Measurements from ENCODE around the gene UBE2H.
"Not testable (repeated sequence)": the region's sequence is repeated elsewhere in the genome, so short reads cannot be mapped to it uniquely, and the experiment has no call there.

Gene UBE2H

DNA sequence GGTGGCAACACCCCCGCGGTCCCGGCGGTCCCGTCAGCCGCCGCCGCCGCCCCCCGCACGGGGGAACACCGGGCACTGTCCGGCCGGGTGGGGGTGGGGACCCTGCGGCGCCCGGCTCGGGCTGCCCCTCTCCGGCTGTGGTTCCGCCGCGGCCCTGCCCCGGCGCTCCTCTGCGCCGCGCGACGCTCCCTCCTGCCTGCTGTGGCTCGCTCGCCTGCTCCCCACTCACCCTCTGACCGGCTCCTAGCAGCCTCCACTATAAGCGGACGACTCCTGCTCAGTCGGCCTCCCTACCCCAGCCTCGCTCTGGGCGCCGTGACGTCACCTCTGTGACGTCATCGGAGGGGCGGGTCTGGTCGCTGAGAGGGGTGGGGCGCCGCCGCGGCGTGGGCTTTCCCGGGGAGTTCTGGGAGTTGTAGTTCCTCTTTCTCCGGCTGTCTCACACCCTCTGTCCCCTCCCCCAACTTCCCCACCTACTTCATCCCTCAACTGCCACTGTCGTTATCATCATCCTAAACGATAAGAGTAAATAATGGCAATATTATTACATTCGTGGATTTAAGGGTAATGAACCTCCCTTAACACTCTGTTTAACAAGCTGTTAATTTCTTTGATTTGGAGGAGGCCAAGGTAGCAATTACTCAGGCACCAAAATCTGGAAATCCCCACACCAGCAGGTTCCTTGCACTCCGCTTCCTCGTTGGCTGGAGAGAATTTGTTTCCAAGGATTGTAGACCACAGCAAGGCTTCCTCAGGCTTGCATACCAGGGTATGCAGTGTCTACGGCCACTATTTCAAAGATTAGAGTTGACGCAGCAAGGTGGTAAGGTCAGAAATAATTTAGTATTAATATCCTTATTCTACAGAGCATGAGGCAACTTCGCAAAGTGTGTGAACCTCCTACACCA, at the start of gene UBE2H:
UBE2H (minus strand) TSS at position 308 of the 908 bp plus-strand sequence. CDS start 405 bp downstream, outside the sequence.
- peak; percentile 95 for DNase-seq

DNA sequence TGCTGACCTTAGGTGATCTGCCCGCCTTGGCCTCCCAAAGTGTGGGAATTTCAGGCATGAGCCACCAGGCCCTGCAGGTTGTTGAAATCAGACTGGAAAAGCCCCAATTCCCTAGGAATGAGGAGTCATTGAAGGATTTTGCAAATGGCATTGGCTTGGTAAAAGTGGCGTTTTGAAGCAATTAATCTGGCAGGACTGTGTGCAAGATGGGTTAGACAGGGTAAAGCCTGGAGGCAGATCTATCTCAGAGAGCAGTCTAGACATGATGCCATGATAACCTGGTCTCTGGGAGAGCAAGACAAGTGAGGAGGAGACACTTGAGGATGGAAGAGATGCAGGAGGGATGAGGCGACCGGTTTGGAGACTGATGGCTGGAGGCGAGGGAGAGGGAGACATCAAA, 45.7 kb upstream of the UBE2H start:
- DNase-seq, result no peak

DNA sequence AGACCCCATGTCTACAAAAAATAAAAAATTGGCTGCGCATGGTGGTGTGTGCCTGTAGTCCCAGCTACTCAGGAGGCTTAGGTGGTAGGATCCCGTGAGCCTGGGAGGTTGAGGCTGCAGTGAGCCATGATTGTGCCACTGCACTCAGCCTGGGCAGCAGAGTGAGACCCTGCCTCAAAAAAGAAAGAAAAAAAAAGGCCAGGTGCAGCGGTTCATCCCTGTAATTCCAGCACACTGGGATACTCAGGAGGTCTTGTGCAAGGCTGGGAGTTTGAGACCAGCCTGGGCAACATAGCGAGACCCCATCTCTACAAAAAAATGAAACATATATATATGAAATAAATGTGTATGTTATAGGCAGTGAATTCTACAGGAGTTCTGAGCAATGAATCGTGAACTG, 44.5 kb upstream of the UBE2H start:
- DNase-seq, result no peak

DNA sequence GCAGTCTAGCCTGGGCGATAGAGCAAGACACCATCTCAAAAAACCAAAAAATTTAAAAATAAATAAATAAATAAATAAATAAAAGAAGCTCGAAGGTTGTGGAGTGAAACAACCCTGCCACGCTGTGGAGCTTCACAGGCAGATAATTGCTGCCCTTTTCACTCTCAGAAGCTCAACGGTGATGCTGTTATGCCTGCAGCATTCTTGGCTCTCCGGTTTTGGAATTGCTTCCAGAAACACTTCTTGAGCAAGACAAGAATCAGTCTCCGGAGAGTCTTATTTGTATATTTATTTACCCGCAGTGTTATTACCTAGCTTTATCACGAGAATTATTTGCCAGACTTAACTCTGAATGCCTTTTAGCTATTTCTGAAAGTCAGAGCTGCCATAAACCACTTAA, 40.5 kb upstream of the UBE2H start:
- no peak for DNase-seq

DNA sequence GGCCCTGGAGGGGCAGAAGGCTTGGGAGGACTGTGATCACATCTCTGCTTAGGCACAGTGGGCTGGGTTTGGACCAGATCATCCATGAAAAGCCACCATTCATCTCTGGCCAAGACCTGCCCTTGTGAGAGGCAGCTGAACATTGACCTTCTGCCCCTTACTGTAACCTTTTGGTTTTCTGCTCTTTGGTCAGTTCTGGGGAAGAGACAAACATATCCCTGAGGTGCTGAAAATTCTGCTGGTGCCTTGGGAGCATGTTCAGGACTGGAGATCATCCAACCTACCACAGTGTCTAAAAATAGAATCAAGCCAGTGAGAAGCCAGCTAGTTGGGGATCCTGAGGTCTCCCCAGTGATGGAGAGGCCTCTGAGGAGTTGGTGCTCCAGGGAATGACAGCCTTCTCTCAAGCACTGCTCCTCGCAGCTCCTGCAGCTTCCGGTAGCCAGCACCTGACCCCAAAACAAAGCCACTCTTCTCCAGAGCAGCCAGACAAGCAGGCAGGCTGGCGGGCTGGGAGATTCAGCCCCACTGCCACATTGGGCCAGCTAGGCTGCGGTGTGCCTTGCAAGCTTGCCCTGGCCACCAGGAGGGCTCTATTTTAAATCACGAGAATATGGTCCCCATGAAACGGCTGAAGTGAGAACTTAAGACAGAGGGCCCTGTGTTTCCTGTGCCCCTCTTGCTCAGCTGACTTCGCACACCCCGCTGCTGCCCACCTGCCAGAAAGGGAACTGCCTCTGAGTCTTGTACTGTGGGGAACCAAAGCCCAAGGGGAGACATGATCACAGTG, 37.8 kb upstream of the UBE2H start:
- DNase-seq, result no peak

DNA sequence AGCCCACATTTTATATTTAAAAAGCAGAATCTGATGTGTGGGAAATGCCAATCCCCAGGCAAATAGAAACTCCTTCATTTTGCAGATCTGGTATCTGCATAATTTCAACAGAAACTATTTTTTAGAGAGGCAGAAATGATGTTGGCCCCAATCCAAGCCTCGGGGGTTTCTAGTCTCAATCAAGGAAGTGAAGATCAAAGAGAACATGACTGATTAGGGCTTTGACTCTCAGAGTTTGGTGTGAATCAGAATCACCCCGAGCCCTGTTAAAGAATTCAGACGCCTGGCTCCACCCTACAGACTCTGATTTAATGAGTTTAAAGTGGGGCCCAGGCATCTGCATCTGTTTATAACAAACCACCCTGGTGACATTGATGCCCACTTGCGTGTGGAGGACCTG, 36.7 kb upstream of the UBE2H start:
- DNase-seq, result peak; percentile 15

DNA sequence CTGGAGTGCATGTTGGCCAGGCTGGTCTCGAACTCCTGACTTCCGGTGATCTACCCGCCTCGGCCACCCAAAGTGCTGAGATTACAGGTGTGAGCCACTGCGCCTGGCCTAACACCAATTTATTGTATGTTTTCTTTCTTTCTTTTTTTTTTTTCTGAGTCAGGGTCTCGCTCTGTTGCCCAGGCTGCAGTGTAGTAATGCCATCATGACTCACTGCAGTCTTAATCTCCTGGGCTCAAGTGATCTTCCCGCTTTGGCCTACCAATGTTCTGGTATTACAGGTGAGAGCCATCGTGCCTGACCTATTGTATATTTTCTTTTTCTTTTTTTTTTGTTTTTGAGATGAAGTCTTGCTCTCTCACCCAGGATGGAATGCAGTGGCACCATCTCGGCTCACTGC, 33.8 kb upstream of the UBE2H start:
- no peak for DNase-seq

DNA sequence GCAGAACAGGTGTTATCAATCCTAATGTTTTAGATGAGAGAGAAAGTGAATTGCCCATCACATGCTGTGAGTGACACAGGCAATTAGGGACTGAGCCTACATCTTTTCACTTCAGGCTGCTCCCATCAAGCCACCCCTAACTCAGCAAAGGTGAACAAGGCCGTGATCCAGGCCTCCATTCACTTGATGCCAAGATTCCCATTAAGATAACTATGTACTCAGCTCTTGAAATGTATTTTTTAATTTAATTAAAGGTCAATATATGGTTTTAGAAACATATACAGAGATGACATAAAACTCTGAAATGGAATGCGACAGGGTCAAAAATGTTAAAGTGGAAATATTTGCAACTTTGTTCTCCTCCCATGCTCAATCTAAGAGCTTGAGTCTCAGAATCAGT, 27.9 kb upstream of the UBE2H start:
- DNase-seq, result no peak

DNA sequence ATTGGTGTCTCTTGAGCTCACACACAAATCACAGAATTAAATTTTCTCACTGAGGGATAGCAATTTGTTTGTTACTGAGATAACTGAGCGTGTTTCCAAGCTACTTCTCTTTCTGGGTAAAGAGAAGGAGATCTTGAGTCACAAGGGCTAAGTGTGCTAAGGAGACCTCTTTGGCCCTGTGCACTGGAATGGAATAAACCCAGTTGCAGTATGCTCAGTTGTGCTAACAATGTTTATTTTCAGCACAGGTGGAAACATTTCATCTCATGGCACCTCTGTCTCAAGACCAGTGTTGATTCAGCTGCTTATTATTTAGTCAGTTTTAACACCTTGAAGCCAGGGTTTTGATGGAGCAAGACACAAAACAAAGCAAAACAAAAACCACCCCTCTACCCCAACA, 22.5 kb upstream of the UBE2H start:
- no peak for DNase-seq

DNA sequence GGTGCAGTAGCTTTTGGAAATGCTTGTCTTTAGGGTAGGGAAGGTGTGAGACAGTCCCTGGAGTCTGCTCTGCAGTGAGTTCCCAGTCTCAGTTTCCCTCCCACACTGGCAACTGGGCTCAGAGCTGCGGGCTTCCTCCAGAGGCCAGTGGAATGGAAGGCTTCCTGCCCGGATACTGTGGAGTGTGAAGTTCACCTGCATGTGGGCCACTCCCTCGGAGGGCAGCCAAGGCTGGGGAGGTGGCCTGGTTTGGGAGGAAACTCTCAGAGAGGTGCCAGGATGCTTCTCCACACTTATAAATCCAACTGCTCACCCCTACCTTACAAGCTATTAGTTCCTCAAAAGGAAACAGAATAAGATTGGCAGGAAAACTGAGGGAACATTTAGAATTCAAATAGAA, 18.1 kb upstream of the UBE2H start:
- no peak for DNase-seq

DNA sequence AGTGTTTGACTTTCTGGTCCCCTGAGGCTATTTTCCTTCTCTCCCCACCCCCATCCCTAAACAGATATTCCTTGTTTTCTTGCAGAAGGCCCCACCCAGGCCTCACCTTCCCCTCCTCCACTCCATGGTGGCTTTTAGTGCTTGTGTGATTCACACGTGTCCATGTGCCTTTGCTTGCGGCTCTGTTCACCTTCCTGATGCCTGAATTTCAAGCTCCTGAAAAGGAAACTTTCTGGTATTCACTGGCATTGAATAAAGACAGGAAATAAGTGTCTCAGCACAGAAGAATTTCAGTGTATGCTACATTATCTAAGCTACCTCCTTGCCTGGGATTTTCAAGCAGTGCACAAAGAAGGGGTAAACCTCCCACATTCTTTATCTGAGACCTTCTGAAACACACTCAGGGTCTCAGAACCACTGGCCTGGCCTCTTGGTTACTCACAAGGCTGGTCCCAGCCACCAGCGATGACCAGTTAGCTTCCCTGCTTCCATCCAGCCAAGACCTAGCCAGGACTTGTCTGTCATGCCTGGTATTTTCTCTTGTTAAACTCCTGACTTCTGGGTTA, 17.2 kb upstream of the UBE2H start:
- no peak for DNase-seq

DNA sequence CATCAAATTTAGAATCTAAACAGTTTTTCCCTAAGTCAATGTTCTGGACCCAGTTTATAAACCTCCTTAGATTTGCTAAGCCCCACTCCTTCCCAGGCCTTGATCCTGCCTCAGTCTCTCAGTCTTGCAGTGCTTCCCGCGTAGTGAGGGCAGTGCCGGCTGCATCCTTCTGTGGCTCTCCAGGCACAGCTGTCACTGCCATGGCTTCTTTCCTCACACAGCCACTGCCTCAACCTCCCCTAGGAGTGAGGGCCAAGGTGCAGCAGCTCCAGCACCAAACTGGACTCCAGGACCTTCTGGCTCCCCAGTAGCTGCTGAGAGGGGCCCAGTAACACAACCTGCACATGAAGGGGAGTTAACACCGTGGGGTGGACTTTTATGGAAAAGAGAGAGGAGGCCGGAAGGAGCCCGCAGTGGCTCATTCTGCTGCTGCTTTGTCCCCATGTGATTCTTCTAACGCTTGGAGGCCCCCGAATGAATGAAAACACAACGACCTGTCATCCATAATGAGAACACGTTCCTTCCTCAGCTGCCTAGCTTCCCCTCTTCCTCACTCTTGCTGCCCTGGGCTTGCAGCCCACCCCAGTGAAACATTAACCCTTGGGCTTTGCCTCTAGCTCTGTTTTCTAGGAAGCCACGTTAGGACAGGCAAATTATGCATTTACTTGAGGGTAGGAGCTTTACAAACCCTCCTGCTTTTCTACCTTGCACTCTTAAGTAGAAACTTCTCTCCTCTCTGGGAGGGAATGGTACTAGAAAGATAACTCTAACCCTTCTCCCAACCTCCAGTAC, 16.0 kb upstream of the UBE2H start:
- DNase-seq, result no peak

DNA sequence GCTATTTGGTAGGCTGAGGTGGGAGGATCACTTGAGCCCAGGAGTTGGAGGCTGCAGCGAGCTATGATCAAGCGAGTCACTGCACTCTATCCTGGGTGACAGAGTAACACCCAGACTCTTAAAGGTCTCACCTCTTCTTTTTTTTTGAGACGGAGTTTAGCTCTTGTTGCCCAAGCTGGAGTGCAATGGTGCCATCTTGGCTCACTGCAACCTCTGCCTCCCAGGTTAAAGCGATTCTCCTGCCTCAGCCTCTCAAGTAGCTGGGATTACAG, 7.4 kb upstream of the UBE2H start:
- not testable (repeated sequence) for DNase-seq

DNA sequence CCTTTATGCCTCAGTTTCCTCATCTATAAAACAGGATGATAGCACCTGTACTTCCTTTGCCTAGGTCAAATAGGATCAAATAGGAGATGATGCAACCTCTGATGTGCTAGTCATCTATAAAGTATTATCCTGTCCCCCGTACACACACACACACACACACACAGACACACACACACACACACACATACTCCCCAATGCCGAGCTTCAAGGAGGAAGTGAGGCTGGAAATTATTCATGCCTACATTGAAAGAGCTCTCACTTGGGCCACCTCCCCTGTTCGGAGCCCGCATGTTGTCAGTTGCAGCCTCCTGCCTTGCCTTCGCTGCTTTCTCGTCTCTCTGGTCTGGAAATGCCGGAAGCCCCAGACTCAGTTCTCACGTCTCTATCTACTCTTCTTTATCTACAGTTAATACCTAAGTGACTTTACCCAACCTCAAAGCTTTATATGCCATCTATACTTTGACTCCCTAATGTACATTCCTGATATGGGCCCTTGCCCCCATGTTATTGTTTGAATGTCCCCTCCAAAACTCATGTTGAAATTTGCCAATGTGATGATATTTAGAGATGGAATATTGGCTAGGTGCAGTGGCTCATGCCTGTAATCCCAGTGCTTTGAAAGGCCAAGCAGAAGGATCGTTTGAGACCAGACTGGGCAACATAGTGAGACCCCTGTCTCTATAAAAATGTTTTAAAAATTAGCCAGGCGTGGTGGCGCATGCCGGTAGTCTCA, 6.9 kb upstream of the UBE2H start:
- no peak for DNase-seq

DNA sequence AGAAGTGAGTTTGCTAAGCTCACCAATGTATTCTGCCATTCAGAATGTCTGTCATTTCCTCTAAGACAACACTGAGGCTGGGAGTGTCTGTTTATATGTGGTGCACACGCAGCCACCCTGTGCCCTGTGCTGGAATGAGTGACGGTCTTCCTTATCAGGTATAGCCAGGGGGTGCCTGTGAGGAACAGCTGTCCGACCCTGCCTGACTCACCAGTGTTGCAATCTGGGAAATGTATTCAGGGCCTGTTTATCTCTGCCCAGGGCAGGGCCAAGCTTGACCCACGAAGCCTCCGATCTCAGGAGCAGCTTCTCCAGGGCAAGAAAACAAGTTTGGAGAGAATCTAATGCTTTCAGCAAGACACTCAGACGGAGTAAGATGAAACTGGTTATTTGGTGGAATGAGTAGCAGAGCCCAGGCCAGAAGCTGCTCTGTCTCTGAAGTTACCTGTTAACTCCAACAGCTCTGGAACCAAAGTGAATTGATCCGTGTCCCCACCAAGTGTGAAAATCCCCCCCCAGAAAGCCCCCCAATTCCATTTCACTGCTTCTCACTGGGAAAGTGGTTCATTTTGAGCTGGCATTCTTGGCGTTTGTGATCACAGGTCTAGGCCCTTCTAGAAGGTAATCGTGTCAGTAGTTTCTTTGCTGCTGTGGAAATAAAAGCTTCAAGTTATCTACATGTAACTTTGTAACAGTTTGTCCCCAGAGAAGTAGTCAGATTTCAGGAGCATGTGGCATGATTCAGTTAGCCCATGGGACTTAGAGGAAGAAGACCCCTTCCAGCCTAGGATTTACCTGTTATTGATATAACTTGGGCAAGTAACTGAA, 6.1 kb upstream of the UBE2H start:
- DNase-seq, result no peak

DNA sequence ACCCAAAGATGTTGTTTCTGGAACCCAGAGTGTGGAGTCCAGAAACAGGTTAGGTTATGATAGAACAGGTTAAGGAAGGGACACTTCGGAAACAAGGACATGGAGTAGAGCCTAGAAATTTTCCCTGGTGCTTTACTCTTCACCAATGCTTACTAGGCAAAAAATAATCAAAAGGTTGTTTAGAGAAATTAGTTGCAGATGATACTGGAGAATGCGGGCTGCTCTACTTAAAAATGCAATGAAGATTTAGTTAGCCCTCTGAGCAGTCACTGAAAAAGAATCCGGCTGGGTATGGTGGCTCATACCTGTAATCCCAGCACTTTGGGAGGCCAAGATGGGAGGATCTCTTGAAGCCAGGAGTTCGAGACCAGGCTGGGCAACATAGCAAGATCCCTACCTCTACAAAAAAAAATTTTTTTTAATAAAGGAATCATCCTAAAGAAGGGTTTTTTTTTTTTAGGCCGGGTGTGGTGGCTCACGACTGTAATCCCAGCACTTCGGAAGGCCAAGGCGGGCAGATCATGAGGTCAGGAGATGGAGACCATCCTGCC, 3.3 kb upstream of the UBE2H start:
- DNase-seq, result no peak

DNA sequence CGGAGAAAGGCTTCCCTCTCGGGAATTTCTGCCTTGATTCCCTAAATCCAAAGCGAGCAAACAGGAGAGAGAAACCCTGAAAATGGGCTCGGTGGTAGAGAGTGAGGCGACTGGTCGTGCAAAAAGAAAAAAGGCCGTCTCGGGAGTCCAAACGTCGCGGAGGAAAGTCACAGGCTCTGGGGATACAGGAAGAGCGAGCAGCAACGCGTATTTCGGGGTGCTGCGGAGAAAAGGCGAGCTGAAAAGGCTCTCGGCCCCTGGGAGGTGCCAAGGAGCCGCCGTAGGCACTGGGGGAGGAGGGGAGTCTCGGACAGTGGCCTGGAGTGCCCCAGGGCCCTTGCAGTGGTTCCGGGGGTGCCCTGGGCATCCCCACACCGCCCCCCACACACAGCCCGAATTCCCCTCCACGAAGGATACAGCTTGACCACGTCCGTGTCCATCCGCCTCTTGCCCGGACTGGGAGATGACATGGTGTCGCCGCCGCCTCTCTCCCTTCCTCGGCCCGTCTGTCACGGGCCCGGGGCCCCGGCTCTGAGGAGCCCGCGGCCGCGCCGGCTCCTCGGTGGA, 591 bp downstream of the UBE2H start:
- DNase-seq, result peak; percentile 37

DNA sequence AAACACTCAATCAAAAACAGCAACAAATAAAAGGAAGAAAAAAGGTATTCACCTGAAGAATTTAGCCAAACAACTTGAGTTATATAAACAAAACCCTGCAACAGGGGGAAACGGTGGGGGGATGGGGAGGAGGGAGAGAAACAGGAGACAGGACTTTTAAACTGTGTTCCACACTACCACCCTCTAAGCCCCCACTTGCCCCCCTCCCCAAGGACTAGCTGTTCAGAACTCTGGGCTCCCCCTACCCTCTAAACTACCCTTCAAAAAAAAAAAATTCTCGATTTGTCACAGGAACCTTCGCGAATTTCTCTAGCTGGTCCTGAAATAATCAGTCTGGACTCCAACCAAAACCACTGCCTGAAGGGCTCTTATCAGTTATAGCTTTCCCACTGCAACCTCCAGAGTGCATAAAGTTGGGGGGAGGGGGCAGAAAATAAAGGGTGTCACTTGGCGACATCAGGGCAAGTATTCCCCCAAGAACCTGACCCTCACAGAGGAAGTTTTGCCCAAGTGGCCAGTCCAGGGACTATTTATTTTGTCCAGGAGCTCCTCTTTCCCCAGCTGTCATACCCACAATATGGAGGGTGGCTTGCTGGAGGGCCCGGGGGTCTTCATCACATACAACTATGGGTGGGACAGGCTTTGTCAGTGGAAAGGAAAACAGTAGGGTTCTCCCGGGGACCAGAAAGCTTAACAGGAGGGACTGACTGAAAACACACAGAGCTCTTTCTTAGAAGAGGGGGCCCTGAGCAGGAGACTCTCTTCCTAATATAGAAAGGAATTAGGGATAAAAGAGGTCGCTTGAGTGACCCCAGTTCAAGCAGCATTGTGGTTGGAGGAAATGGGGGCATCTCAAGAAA, 1.3 kb downstream of the UBE2H start:
- DNase-seq, result peak; percentile 17

DNA sequence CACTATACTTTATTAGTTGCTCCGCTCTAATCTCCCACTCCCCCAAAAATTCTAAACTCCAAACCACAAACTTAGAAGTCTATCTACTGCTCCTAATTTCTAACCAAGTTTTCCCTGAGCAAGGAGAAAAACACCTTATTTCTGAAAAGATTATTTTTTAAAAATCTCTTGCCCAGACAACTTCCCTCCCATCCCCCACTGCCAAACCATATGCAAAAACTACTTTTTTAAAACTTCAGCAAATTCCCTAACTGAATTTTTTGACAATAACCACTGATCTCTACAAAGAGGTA, 1.9 kb downstream of the UBE2H start:
- no peak for DNase-seq
